Measurements from ENCODE around the gene GTPBP3.

GTPBP3 gene

GRCh38 chr19:17334414-17335409, 2.6 kb upstream of the GTPBP3 start, which contains the start of gene ANO8:
ANO8 (minus strand) TSS chr19:17334855; CDS start chr19:17334670, 185 bp downstream.
- TF ChIP-seq CTCF (conservative IDR thresholded peaks at IDR 0.05; ENCODE audit: low read depth, low read length) = no peak
- peak; percentile 99 for DNase-seq (ENCODE audit: low read depth)

GRCh38 chr19:17335575-17335974, 1.8 kb upstream of the GTPBP3 start:
- no peak for DNase-seq (ENCODE audit: low read depth)
- TF ChIP-seq CTCF (conservative IDR thresholded peaks at IDR 0.05; ENCODE audit: low read depth, low read length) = no peak
- H3K4me3 ChIP-seq (ENCODE audit: low read depth, low read length) = no peak overlapping the region

More at GRCh38 chr19:17334414-17335409, 2.6 kb upstream of the GTPBP3 start, which contains the start of gene ANO8:
- H3K4me3 ChIP-seq (ENCODE audit: low read depth, low read length) = peak within 1 kb of the TSS; percentile 68

GRCh38 chr19:17337675-17338432, 501 bp downstream of the GTPBP3 start:
- DNase-seq (ENCODE audit: low read depth) = no peak

GRCh38 chr19:17338433-17339078, 1.2 kb downstream of the GTPBP3 start:
- peak overlapping the region; percentile 82 for H3K4me3 ChIP-seq (ENCODE audit: low read depth, low read length)
- no peak for DNase-seq (ENCODE audit: low read depth)
- TF ChIP-seq CTCF (conservative IDR thresholded peaks at IDR 0.05; ENCODE audit: low read depth, low read length) = no peak

More at GRCh38 chr19:17337675-17338432, 501 bp downstream of the GTPBP3 start:
- peak overlapping the region; percentile 82 for H3K4me3 ChIP-seq (ENCODE audit: low read depth, low read length)
- TF ChIP-seq CTCF (conservative IDR thresholded peaks at IDR 0.05; ENCODE audit: low read depth, low read length) = no peak

- no peak overlapping the region for H3K4me3 ChIP-seq (ENCODE audit: low read depth, low read length)
- TF ChIP-seq CTCF (conservative IDR thresholded peaks at IDR 0.05; ENCODE audit: low read depth, low read length) = no peak
- DNase-seq (ENCODE audit: low read depth) = no peak
These were observed 1.9 kb downstream of the GTPBP3 start for GRCh38 chr19:17339088-17339741.

- no peak for DNase-seq (ENCODE audit: low read depth)
- H3K4me3 ChIP-seq (ENCODE audit: low read depth, low read length) = no peak overlapping the region
These were observed 3.0 kb downstream of the GTPBP3 start for GRCh38 chr19:17340302-17340870.

More at GRCh38 chr19:17340302-17340870, 3.0 kb downstream of the GTPBP3 start:
- TF ChIP-seq CTCF (conservative IDR thresholded peaks at IDR 0.05; ENCODE audit: low read depth, low read length) = no peak
